Spleen (tissue), 11 donors: ENCODE results near the gene CD300C. TPM values are rescaled to one million over a fixed set of nuclear protein-coding genes. Genes with fewer than 3 reads are reported as not detected.
"Not testable (repeated sequence)": the region's sequence is repeated elsewhere in the genome, so short reads cannot be mapped to it uniquely, and the experiment has no call there.

Source experiments
- DNase-seq: peaks from one replicate; pipeline ENCODE4 v3.0.0-alpha.2; 2020
- H3K27ac ChIP-seq, 8 donors: fragments of 200-600 bp; sonication (generic) in 7 of 8; 1 replicate in 4 of 8; 2 replicates in 4 of 8; pipeline versions ENCODE4 v1.5.0 to v1.8.0; 2016 to 2021; ENCODE audit warnings: inconsistent platforms in 4 of 8, mild to moderate bottlenecking in 4 of 8, moderate library complexity in 1 of 8
- H3K27me3 ChIP-seq, 7 donors: fragments of 200-600 bp; sonication (generic) in 6 of 7; replicated peaks in 1 of 7; 1 replicate in 4 of 7; 2 replicates in 3 of 7; pipeline versions ENCODE4 v1.5.0 to v1.8.0; 2016 to 2021; ENCODE audit warnings: inconsistent platforms in 3 of 7, mild to moderate bottlenecking in 1 of 7
- H3K36me3 ChIP-seq, 6 donors: fragments of 200-600 bp; sonication (generic) in 5 of 6; 1 replicate in 4 of 6; 2 replicates in 2 of 6; pipeline versions ENCODE4 v1.5.0 to v1.8.0; 2016 to 2021; ENCODE audit warnings: inconsistent platforms in 2 of 6
- H3K4me1 ChIP-seq, 6 donors: fragments of 200-600 bp; sonication (generic) in 5 of 6; 1 replicate in 3 of 6; 2 replicates in 3 of 6; pipeline versions ENCODE4 v1.5.0 to v1.8.0; 2016 to 2021; ENCODE audit warnings: inconsistent platforms in 3 of 6
- H3K4me3 ChIP-seq, 8 donors: fragments of 200-600 bp; sonication (generic) in 7 of 8; 1 replicate in 4 of 8; 2 replicates in 4 of 8; pipeline versions ENCODE4 v1.5.0 to v1.8.0; 2016 to 2021; ENCODE audit warnings: inconsistent platforms in 4 of 8, mild to moderate bottlenecking in 4 of 8, moderate library complexity in 2 of 8
- H3K9me3 ChIP-seq, 8 donors: fragments of 200-600 bp; sonication (generic) in 7 of 8; 1 replicate in 4 of 8; 2 replicates in 4 of 8; pipeline versions ENCODE4 v1.5.0 to v1.8.0; 2016 to 2021; ENCODE audit warnings: inconsistent platforms in 4 of 8
- POLR2A ChIP-seq, 3 donors: fragments of 450-650 bp; IDR thresholded peaks; one replicate each; pipeline ENCODE4 v1.5.1; 2017; ENCODE audit warnings: antibody characterized with exemption in 3 of 3, mild to moderate bottlenecking in 1 of 3
- POLR2AphosphoS5 ChIP-seq, 3 donors: sonication (generic); formaldehyde crosslinking; IDR thresholded peaks; one replicate each; pipeline ENCODE4 v1.5.1; 2017; ENCODE audit warnings: antibody characterized with exemption in 3 of 3
- WGBS, 5 donors: extraction: QIAGEN DNeasy Blood & Tissue Kit in 3 of 5; methylation state at CpG; one replicate each; pipeline versions ENCODE4 v1.1.5 to v1.1.7; 2013 to 2018; 5-methylcytosine and 5-hydroxymethylcytosine counted together
- intact Hi-C: fragments of 100-400 bp; cut with DNase I; formaldehyde crosslinking; loops from one replicate; pipeline ENCODE4 v1.15.0; 2023; ENCODE audit warnings: low total_unique reads
- polyA plus RNA-seq, 3 donors: library from polyadenylated mRNA; stranded (reverse); fragments of 200-250 nt; gene quantifications; one replicate each; pipeline ENCODE4 v1.2.1, GENCODE V29; 2013
- total RNA-seq, 7 donors: library from RNA; depleted of rRNA in 3 of 7; stranded (reverse); fragments of >200 nt in 3 of 7; fragmentation: NEBNext Ultra II Directional in 4 of 7; extraction: Animal tissue kit (Norgen Biotek cat#: 25700) in 4 of 7; gene quantifications; one replicate each; pipeline versions ENCODE4 v1.1.0 to v1.2.1, GENCODE V29; 2016 to 2021
- TF ChIP-seq, protein P1 (sequence below), 11 experiments: fragments of 200-600 bp in 7 of 11; fragments of 450-650 bp in 4 of 11; sonication (generic) in 4 of 11; IDR thresholded peaks in 8 of 11; conservative IDR thresholded peaks in 3 of 11; 1 replicate in 7 of 11; 2 replicates in 4 of 11; pipeline versions ENCODE4 v1.4.0 to v1.8.0; 2016 to 2021; ENCODE audit warnings: antibody characterized with exemption in 11 of 11, inconsistent platforms in 4 of 11, mild to moderate bottlenecking in 1 of 11
- donor health status: healthy with polysubstance abuse.
- donor health status: DM: no; HTN: no; CAD: no; lungs with moderate emphysema.
- donor health status: DM: no; HTN: no; CAD: no.
- donor health status: Bipolar disorder and iron deficiency.
- donor health status: healthy.
- donor health status: DM: no; HTN: no; CAD: no.
- donor health status: DM: yes; HTN: yes; CAD: no.

The CD300C gene
- total and polyA plus RNA-seq, 10 donors: 0.96 to 10.3 (median 5.0) TPM

DNA sequence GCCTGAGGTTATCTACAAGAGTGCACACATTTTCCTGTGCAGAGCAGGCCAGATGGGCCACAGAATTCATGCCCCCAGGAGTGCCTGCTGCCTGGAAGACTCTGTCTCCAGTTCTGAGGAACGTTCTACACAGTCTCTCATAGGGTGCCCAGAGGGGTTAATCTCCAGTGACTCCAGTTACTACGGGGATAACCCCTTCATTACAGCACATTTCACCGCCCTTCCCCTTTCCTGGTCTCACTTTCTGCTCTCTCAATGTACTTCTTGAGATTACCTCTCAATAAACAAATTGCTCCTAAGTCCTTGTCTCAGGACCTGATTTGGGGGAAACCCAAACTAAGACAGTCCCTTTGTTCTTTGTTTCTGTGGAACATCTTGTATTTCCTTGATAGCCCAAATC, 15.7 kb upstream of the CD300C start:
- Histone ChIP-seq H3K4me3 (no peak overlapping the region), H3K27me3 (peaks cover 0 to 51% (median 0%) of the 10 kb centered on the region in 7 donors), H3K36me3 (no peaks in the 10 kb centered on the region), H3K4me1 (peaks cover 0 to 10% (median 0%) of the 10 kb centered on the region in 6 donors), H3K27ac (no peak overlapping the region), H3K9me3 (no peaks in the 10 kb centered on the region)
- no peak for TF ChIP-seq POLR2AphosphoS5 (IDR thresholded peaks at IDR 0.05)
- no peak for TF ChIP-seq POLR2A (IDR thresholded peaks at IDR 0.05)
- TF ChIP-seq, protein P1, sequence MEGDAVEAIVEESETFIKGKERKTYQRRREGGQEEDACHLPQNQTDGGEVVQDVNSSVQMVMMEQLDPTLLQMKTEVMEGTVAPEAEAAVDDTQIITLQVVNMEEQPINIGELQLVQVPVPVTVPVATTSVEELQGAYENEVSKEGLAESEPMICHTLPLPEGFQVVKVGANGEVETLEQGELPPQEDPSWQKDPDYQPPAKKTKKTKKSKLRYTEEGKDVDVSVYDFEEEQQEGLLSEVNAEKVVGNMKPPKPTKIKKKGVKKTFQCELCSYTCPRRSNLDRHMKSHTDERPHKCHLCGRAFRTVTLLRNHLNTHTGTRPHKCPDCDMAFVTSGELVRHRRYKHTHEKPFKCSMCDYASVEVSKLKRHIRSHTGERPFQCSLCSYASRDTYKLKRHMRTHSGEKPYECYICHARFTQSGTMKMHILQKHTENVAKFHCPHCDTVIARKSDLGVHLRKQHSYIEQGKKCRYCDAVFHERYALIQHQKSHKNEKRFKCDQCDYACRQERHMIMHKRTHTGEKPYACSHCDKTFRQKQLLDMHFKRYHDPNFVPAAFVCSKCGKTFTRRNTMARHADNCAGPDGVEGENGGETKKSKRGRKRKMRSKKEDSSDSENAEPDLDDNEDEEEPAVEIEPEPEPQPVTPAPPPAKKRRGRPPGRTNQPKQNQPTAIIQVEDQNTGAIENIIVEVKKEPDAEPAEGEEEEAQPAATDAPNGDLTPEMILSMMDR (IDR thresholded peaks at IDR 0.05 in 8 of 11, conservative IDR thresholded peaks at IDR 0.05 in 3 of 11): no peak
- no peak for DNase-seq
- WGBS, 5 donors: 50 to 67% (median 56%) methylated on average over 3 of the region's 3 CpGs
- intact Hi-C loops: no loop called here

DNA sequence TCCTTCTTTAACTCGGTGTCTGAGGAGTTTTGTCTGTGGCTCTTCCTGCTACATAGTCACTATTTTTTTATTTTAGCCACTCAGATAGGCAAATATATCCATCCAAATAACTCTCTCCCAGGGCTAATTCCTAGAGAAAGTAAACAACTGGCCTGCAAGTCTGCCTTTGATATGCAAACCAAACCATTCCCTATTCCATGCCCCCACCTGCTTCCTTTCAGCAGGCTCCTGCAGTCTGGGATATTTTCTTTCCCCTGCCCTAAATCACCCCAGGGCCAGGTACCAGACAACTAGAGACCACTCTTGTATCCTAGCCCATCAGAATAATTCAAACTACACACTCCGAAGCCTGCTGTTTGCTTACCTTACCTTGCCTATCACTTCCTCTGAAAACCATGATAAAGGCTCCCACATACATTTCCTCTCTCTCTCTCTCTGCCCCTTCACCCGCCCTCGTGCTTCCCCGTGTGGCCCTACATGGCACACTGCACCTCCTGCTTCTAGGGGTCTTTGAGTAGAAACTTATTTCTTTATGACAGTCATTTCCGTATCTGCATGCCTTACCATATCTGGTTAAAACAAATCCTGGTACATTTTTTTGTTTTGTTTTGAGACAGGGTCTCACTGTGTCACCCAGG, 13.1 kb upstream of the CD300C start:
- WGBS, 5 donors: 47 to 59% (median 54%) methylated on average over 6 of the region's 6 CpGs
- peaks cover 0 to 10% (median 0%) of the 10 kb centered on the region in 6 donors for H3K4me1 ChIP-seq
- TF ChIP-seq POLR2A (IDR thresholded peaks at IDR 0.05) (no peak), POLR2AphosphoS5 (IDR thresholded peaks at IDR 0.05) (no peak)
- TF ChIP-seq, protein P1 (IDR thresholded peaks at IDR 0.05 in 8 of 11, conservative IDR thresholded peaks at IDR 0.05 in 3 of 11): no peak
- H3K4me3 ChIP-seq: no peak overlapping the region
- H3K36me3 ChIP-seq: no peaks in the 10 kb centered on the region
- H3K9me3 ChIP-seq: no peaks in the 10 kb centered on the region
- peaks cover 0 to 26% (median 0%) of the 10 kb centered on the region in 7 donors for H3K27me3 ChIP-seq
- intact Hi-C loops: no loop called here
- DNase-seq: no peak
- no peak overlapping the region for H3K27ac ChIP-seq

DNA sequence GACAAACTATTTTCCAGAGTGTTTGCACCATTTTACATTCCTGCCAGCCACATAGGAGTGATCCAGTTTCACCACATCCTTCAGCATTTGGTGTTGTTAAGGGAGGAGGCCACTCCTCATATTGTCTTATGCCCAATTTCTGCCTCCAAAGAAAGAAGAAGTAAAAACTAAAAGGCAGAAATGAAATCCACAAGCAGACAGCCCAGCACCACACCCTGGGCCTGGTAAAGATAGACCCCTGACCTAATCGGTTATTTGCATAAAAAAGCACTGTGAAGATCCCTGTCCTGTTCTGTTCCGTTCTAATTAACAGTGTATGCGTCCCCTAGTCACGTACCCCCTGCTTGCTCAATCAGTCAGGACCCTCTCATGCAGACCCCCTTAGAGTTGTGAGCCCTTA, 12.5 kb upstream of the CD300C start:
- Histone ChIP-seq H3K27me3 (peaks cover 0 to 21% (median 0%) of the 10 kb centered on the region in 7 donors), H3K4me1 (peaks cover 0 to 10% (median 0%) of the 10 kb centered on the region in 6 donors)
- H3K4me3 ChIP-seq, H3K9me3 ChIP-seq, DNase-seq, intact Hi-C loops, H3K36me3 ChIP-seq, H3K27ac ChIP-seq: not testable (repeated sequence)
- WGBS, 5 donors: 51 to 93% (median 64%) methylated on average over 4 of the region's 4 CpGs

DNA sequence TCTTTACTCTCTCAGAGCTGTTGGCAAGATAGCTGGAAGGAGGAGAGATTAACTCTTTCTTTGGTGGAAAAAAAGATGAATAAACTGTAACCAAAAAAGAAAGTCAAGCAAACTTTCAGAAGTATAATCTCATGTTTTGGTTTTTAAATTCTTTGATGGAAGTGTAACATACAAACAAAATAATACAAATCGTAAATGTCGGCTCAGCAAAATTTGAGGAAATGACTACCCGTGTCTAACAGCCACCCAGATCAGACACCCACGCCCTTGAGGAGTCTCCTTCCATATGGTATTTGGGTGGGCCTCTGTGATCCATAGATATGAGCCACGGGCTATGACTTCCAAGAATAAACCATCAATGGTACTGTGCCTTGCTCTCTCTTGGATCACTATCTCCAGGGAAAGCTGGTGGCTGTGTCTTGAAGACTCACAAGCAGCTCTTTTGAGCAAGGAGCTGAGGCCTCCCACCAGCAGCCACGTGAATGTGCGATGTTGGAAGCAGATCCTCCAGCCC, 9.6 kb upstream of the CD300C start:
- no peak for DNase-seq
- 61 to 81% (median 66%) methylated on average over 7 of the region's 7 CpGs for WGBS, 5 donors
- no peak overlapping the region for H3K4me3 ChIP-seq
- no peak overlapping the region for H3K27ac ChIP-seq
- no peaks in the 10 kb centered on the region for H3K9me3 ChIP-seq
- peaks cover 0 to 10% (median 0%) of the 10 kb centered on the region in 6 donors for H3K4me1 ChIP-seq
- H3K36me3 ChIP-seq: no peaks in the 10 kb centered on the region
- intact Hi-C loops: no loop called here
- H3K27me3 ChIP-seq: peaks cover 0 to 11% (median 0%) of the 10 kb centered on the region in 7 donors
- TF ChIP-seq POLR2A (IDR thresholded peaks at IDR 0.05) (no peak), POLR2AphosphoS5 (IDR thresholded peaks at IDR 0.05) (no peak)
- TF ChIP-seq, protein P1 (IDR thresholded peaks at IDR 0.05 in 8 of 11, conservative IDR thresholded peaks at IDR 0.05 in 3 of 11): no peak
